ENCODE data around the gene CRTAC1.

GRCh38 chr10:97892506-97892905, 137.9 kb downstream of the CRTAC1 start:
- TF ChIP-seq EZH2 (IDR thresholded peaks at IDR 0.05; ENCODE audit: insufficient read depth, low read length) = no peak
- no peak for TF ChIP-seq CTCF (IDR thresholded peaks at IDR 0.05; ENCODE audit: insufficient read depth, low read depth, low read length)

Measured in astrocyte (in vitro differentiated cells and primary cell).